IPS-15b (cell line): Measurements from ENCODE around the gene CST4.

Experiments used
- H3K27me3 ChIP-seq: one replicate; pipeline ENCODE4 v1.6.1; 2013; ENCODE audit warnings: low read length; ENCODE audit not compliant: control insufficient read depth, insufficient read depth
- H3K36me3 ChIP-seq: one replicate; pipeline ENCODE4 v1.6.1; 2013; ENCODE audit warnings: low read length; ENCODE audit not compliant: control insufficient read depth, insufficient read depth
- H3K4me1 ChIP-seq: one replicate; pipeline ENCODE4 v1.6.1; 2013; ENCODE audit warnings: mild to moderate bottlenecking, low read length; ENCODE audit not compliant: control insufficient read depth, insufficient read depth
- H3K4me3 ChIP-seq: one replicate; pipeline ENCODE4 v1.5.1; 2013; ENCODE audit warnings: low read depth, low read length
- H3K9ac ChIP-seq: one replicate; pipeline ENCODE4 v1.6.1; 2013; ENCODE audit warnings: low read depth, mild to moderate bottlenecking, low read length
- H3K9me3 ChIP-seq: one replicate; pipeline ENCODE4 v1.6.1; 2013; ENCODE audit warnings: mild to moderate bottlenecking, low read length; ENCODE audit not compliant: control insufficient read depth, insufficient read depth

The CST4 gene

DNA sequence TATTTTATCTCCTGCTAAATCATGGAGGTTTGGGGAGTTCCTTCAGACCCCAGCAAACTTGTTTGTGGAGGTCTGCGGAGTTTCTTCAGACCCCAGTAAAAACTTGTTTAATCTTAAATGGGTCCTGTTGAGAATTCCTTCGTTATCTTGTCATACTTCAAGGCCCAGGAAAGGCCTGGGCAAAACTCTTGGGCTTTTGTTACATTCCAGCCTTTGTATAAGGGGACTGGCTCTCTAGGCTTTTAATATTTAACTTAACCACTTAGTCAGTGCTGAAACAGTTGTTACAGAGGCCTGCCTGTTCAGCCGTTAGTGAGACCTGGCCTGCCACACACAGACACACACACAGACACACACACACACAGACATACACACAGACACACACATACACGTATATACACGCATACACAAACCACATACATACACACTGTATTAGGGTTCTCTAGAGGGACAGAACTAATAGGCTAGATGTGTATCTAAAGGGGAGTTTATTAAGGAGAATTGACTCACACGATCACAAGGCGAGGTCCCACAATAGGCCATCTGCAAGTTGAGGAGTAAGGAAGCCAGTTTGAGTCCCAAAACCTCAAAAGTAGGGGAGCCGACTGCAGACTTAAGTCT, 29.7 kb downstream of the CST4 start:
- no peak overlapping the region for H3K9ac ChIP-seq
- no peaks in the 10 kb centered on the region for H3K4me1 ChIP-seq
- no peaks in the 10 kb centered on the region for H3K27me3 ChIP-seq
- no peaks in the 10 kb centered on the region for H3K9me3 ChIP-seq
- no peaks in the 10 kb centered on the region for H3K36me3 ChIP-seq
- no peak overlapping the region for H3K4me3 ChIP-seq

GRCh38 chr20:23658336-23658735, 30.5 kb downstream of the CST4 start:
- no peaks in the 10 kb centered on the region for H3K27me3 ChIP-seq
- no peaks in the 10 kb centered on the region for H3K9me3 ChIP-seq
- no peaks in the 10 kb centered on the region for H3K36me3 ChIP-seq
- no peak overlapping the region for H3K4me3 ChIP-seq
- H3K4me1 ChIP-seq: no peaks in the 10 kb centered on the region
- no peak overlapping the region for H3K9ac ChIP-seq

DNA sequence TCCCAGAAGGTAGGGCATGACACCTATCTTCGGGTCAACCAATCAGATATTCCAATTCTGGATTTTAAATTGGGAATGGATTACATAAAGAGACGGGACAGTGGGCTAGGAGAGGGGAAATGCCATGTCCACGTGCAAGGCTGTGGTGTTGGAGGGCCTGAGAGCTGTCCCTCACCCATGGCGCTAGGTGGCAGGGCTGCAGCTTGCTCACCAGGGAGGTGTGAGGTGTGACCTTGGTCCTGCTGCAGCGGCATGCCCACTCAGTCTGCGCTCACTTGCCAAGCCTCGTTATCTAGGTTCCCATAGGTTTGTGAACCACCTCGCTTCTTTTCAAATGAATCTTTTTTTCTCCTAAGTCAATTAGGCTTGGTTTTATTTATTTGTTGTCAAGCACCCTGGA, 31.6 kb downstream of the CST4 start:
- no peaks in the 10 kb centered on the region for H3K4me1 ChIP-seq
- H3K36me3 ChIP-seq: no peaks in the 10 kb centered on the region
- no peak overlapping the region for H3K4me3 ChIP-seq
- no peak overlapping the region for H3K9ac ChIP-seq
- no peaks in the 10 kb centered on the region for H3K9me3 ChIP-seq
- no peaks in the 10 kb centered on the region for H3K27me3 ChIP-seq

GRCh38 chr20:23656372-23656771, 32.5 kb downstream of the CST4 start:
- no peaks in the 10 kb centered on the region for H3K4me1 ChIP-seq
- H3K27me3 ChIP-seq: no peaks in the 10 kb centered on the region
- no peak overlapping the region for H3K9ac ChIP-seq
- H3K36me3 ChIP-seq: no peaks in the 10 kb centered on the region
- no peaks in the 10 kb centered on the region for H3K9me3 ChIP-seq
- no peak overlapping the region for H3K4me3 ChIP-seq

GRCh38 chr20:23655491-23656211, 33.2 kb downstream of the CST4 start:
- H3K4me1 ChIP-seq: no peaks in the 10 kb centered on the region
- H3K4me3 ChIP-seq: no peak overlapping the region
- H3K9me3 ChIP-seq: no peaks in the 10 kb centered on the region
- no peak overlapping the region for H3K9ac ChIP-seq
- no peaks in the 10 kb centered on the region for H3K36me3 ChIP-seq
- no peaks in the 10 kb centered on the region for H3K27me3 ChIP-seq

- Histone ChIP-seq H3K4me3 (no peak overlapping the region), H3K27me3 (no peaks in the 10 kb centered on the region), H3K9me3 (no peaks in the 10 kb centered on the region), H3K4me1 (no peaks in the 10 kb centered on the region), H3K9ac (no peak overlapping the region), H3K36me3 (no peaks in the 10 kb centered on the region)
Measured at GRCh38 chr20:23654717-23655116, 34.1 kb downstream of the CST4 start.

DNA sequence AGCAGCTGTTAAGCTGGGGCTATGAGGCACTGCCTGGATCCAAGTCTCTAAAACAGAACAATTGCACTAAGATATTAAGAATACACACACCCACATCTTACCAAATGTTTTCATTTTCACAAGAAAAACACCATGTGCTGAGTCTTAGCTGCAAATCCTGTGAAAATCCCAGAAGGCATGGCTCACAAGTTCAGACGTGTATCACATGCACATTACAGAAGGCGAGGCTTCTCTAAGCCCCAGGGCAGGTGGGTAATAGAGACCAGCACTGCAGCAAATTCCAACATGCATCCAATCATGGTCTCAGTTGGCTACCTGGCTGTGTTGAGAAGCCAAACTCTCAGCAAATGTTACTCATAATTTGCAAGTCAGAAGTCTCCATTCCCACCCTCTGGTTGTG, 34.8 kb downstream of the CST4 start:
- H3K36me3 ChIP-seq: no peaks in the 10 kb centered on the region
- no peaks in the 10 kb centered on the region for H3K27me3 ChIP-seq
- no peak overlapping the region for H3K9ac ChIP-seq
- H3K4me1 ChIP-seq: no peaks in the 10 kb centered on the region
- H3K4me3 ChIP-seq: no peak overlapping the region
- H3K9me3 ChIP-seq: no peaks in the 10 kb centered on the region

DNA sequence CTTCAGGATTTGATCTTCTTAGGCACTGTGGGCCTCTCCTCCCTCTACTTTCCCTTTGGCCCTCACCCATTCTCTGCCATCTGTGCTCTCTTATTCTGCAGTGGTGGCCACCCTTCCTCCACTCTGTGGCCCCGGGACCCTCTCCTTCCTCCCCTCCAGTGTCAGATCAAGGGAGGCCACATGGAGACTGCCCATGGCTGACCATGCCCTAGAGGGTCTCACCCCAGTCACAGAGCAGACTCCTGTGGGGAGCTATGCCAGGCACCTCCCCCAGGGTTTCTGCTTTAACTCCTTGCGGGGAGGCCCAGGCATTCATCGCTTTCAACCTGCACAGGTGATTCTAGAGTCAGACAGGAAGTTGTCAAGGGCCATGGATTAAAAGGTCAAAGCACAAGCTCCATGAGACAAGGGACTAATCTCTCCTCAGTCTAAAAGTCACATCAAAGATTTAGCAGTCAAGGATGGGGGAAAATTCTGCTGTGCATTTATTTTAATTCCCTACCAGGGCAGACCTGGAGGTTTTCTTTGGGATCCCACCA, 35.4 kb downstream of the CST4 start:
- H3K9ac ChIP-seq: no peak overlapping the region
- H3K27me3 ChIP-seq: no peaks in the 10 kb centered on the region
- H3K4me1 ChIP-seq: no peaks in the 10 kb centered on the region
- H3K36me3 ChIP-seq: no peaks in the 10 kb centered on the region
- no peaks in the 10 kb centered on the region for H3K9me3 ChIP-seq
- no peak overlapping the region for H3K4me3 ChIP-seq

- H3K9me3 ChIP-seq: no peaks in the 10 kb centered on the region
- H3K27me3 ChIP-seq: no peaks in the 10 kb centered on the region
- H3K4me3 ChIP-seq: no peak overlapping the region
- no peaks in the 10 kb centered on the region for H3K4me1 ChIP-seq
- no peaks in the 10 kb centered on the region for H3K36me3 ChIP-seq
- no peak overlapping the region for H3K9ac ChIP-seq
Measured at GRCh38 chr20:23652926-23653325, 35.9 kb downstream of the CST4 start.

GRCh38 chr20:23652371-23652770, 36.5 kb downstream of the CST4 start:
- no peak overlapping the region for H3K9ac ChIP-seq
- H3K27me3 ChIP-seq: no peaks in the 10 kb centered on the region
- H3K4me3 ChIP-seq: no peak overlapping the region
- H3K36me3 ChIP-seq: no peaks in the 10 kb centered on the region
- H3K4me1 ChIP-seq: no peaks in the 10 kb centered on the region
- no peaks in the 10 kb centered on the region for H3K9me3 ChIP-seq

DNA sequence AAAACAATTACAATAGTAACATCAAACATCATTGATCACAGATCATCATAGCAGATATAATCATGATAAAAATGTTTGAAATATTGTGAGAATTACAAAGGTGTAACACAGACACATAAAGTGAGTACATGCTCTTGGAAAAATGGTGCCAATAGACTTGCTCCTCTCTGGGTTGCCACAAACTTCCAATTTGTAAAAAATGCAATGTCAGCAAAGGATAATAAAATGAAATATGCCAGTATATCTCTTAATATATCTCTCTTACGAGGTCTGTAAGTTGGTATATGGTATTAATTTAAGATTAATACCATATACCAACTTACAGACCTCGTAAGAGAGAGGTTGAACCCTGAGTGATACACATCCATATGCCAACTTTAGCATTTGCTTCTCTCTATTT, 37.7 kb downstream of the CST4 start:
- Histone ChIP-seq H3K36me3 (no peaks in the 10 kb centered on the region), H3K27me3 (no peaks in the 10 kb centered on the region), H3K4me1 (no peaks in the 10 kb centered on the region), H3K9ac (no peak overlapping the region), H3K4me3 (no peak overlapping the region), H3K9me3 (no peaks in the 10 kb centered on the region)

DNA sequence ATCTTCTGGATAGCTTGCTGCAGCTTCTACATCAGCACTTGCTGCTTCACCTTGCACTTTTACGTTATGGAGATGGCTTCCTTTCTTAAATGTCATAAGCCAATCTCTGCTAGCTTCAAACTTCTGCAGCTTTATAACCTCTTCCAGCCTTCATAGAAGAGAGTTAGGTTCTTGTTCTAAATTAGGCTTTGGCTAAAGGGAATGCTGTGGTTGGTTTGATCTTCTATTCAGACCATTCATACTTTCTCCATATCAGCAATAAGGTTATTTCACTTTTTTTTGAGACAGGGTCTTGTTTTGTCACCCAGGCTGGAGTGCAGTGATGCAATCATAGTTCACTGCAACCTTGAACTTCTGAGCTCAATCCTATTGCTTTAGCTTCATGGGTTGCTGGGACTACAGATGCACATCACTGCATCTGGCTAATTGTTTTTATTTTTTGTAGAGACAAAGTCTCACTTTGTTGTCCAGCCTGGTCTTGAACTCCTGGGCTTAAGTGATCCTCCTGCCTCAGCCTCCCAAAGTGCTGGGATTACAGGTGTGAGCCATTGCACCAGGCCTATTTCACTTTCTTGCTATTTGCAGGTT, 38.9 kb downstream of the CST4 start:
- H3K4me3 ChIP-seq: no peak overlapping the region
- no peaks in the 10 kb centered on the region for H3K4me1 ChIP-seq
- H3K9ac ChIP-seq: no peak overlapping the region
- no peaks in the 10 kb centered on the region for H3K27me3 ChIP-seq
- no peaks in the 10 kb centered on the region for H3K36me3 ChIP-seq
- no peaks in the 10 kb centered on the region for H3K9me3 ChIP-seq
